HepG2 (cell line): Measurements from ENCODE around the gene PPP4C. TPM values are rescaled to one million over a fixed set of nuclear protein-coding genes. Genes with fewer than 3 reads are reported as not detected.

Experiments used
- ATAC-seq: fragments of 200-7000 bp; cut with Tn5 transposase; 3 replicates; pipeline ENCODE4 v1.9.1; 2020; ENCODE audit warnings: mild to moderate bottlenecking, moderate library complexity
- BruUV-seq: library from RNA; stranded (reverse); fragments of 400-500 nt; replicated peaks from 2 replicates; lab custom pipeline; 2021; lab: Mats Ljungman, UMichigan
- CTCF ChIA-PET: fragments of 300-600 bp; formaldehyde crosslinking; extraction: SDS; loops from one replicate; lab custom pipeline; 2021; ENCODE audit warnings: low total read pairs, inconsistent platforms, low intra/inter-chr PET ratio; lab: Yijun Ruan, JAX
- POLR2A ChIA-PET: fragments of 350-600 bp; sonication (Branson Sonifier 250); formaldehyde crosslinking; loops from one replicate; lab custom pipeline; 2020; ENCODE audit warnings: antibody characterized with exemption, inconsistent platforms; lab: Yijun Ruan, JAX
- DNase-seq: peaks from one replicate; pipeline ENCODE4 v3.0.0-alpha.2; 2015; ENCODE audit warnings: low spot score
- FAIRE-seq: peaks from 3 replicates; lab custom pipeline; 2011; peaks lifted over from hg19 to GRCh38; lab: Jason Lieb, UNC
- H2AFZ ChIP-seq: one replicate; pipeline ENCODE4 v1.6.1; 2011; ENCODE audit warnings: low read length, inconsistent platforms
- H3K27ac ChIP-seq: fragments of 300-600 bp; 3 replicates; pipeline ENCODE4 v1.8.0; 2011; ENCODE audit warnings: mixed run types, mild to moderate bottlenecking, mixed read lengths, low read length, inconsistent platforms; ENCODE audit not compliant: insufficient read depth; ENCODE audit errors: extremely low read length
- H3K27me3 ChIP-seq, 2 experiments: fragments of 200-600 bp in 1 of 2; 2 replicates in 1 of 2; 3 replicates in 1 of 2; pipeline versions ENCODE4 v1.6.0 to v1.8.0; 2011; ENCODE audit warnings: low read length in 2 of 2, mild to moderate bottlenecking in 2 of 2, moderate library complexity in 2 of 2, inconsistent platforms in 1 of 2; ENCODE audit not compliant: insufficient read depth in 2 of 2, control insufficient read depth in 1 of 2
- H3K36me3 ChIP-seq, 2 experiments: fragments of 200-600 bp in 1 of 2; replicated peaks in 1 of 2; 2 replicates in 1 of 2; 3 replicates in 1 of 2; pipeline versions ENCODE4 v1.5.1 to v1.8.0; 2011; ENCODE audit warnings: low read length in 2 of 2, inconsistent platforms in 1 of 2; ENCODE audit not compliant: insufficient read depth in 2 of 2, control insufficient read depth in 1 of 2
- H3K4me1 ChIP-seq: 2 replicates; pipeline ENCODE4 v1.5.1; 2012; ENCODE audit warnings: low read length, inconsistent platforms; ENCODE audit not compliant: insufficient read depth
- H3K4me2 ChIP-seq: 2 replicates; pipeline ENCODE4 v1.6.0; 2011; ENCODE audit warnings: low read depth, low read length, inconsistent platforms
- H3K4me3 ChIP-seq, 3 experiments: fragments of 200-600 bp in 1 of 3; sonication (generic), shearing (Covaris generic) in 1 of 3; replicated peaks in 1 of 3; 2 replicates each; pipeline ENCODE4 v1.5.1; 2011 to 2016; ENCODE audit warnings: low read length in 3 of 3, inconsistent platforms in 2 of 3, low read depth in 2 of 3, mild to moderate bottlenecking in 2 of 3, control low read depth in 1 of 3, mixed read lengths in 1 of 3; ENCODE audit not compliant: insufficient read depth in 1 of 3
- H3K79me2 ChIP-seq: one replicate; pipeline ENCODE4 v1.6.1; 2011; ENCODE audit warnings: low read length, inconsistent platforms; ENCODE audit not compliant: insufficient read depth
- H3K9ac ChIP-seq: 2 replicates; pipeline ENCODE4 v1.6.0; 2011; ENCODE audit warnings: mild to moderate bottlenecking, low read depth, low read length, inconsistent platforms; ENCODE audit not compliant: insufficient read depth
- H3K9me3 ChIP-seq: 2 replicates; pipeline ENCODE4 v1.5.1; 2012; ENCODE audit warnings: mild to moderate bottlenecking, low read length
- H4K20me1 ChIP-seq: 2 replicates; pipeline ENCODE4 v1.6.0; 2011; ENCODE audit warnings: inconsistent platforms, mild to moderate bottlenecking, low read length, moderate library complexity; ENCODE audit not compliant: insufficient read depth
- BORCS8-MEF2B ChIP-seq: sonication (generic); formaldehyde crosslinking; IDR thresholded peaks from 2 replicates; pipeline ENCODE4 v1.8.0; 2022; ENCODE audit warnings: mild to moderate bottlenecking, missing genetic modification reagents
- ERF ChIP-seq: IDR thresholded peaks from 2 replicates; pipeline ENCODE4 v1.6.1; 2018; ENCODE audit warnings: missing biosample characterization, missing genetic modification reagents
- GATAD2A ChIP-seq: IDR thresholded peaks from 2 replicates; pipeline ENCODE4 v1.6.1; 2016
- MEF2D ChIP-seq: sonication (generic); formaldehyde crosslinking; IDR thresholded peaks from 2 replicates; pipeline ENCODE4 v1.5.1; 2020; ENCODE audit warnings: mild to moderate bottlenecking, missing genetic modification reagents
- MXD3 ChIP-seq: IDR thresholded peaks from 2 replicates; pipeline ENCODE4 v1.6.1; 2016; ENCODE audit warnings: mild to moderate bottlenecking, missing biosample characterization, missing genetic modification reagents
- NR2F2 ChIP-seq: IDR thresholded peaks from 2 replicates; pipeline ENCODE4 v1.6.1; 2012; ENCODE audit warnings: low read depth, inconsistent platforms, borderline replicate concordance
- SALL1 ChIP-seq: sonication (generic); formaldehyde crosslinking; IDR thresholded peaks from 2 replicates; pipeline ENCODE4 v1.8.0; 2022; ENCODE audit warnings: mild to moderate bottlenecking, missing genetic modification reagents
- SKI ChIP-seq: fragments of 450-650 bp; IDR thresholded peaks from one replicate; pipeline ENCODE4 v1.6.1; 2018; ENCODE audit warnings: mild to moderate bottlenecking; ENCODE audit not compliant: partially characterized antibody
- TOE1 ChIP-seq: sonication (generic); formaldehyde crosslinking; IDR thresholded peaks from 2 replicates; pipeline ENCODE4 v1.4.0; 2020; ENCODE audit warnings: mild to moderate bottlenecking, missing genetic modification reagents
- TSC22D2 ChIP-seq: sonication (generic); formaldehyde crosslinking; IDR thresholded peaks from 2 replicates; pipeline ENCODE4 v1.5.1; 2020; ENCODE audit warnings: missing genetic modification reagents, mild to moderate bottlenecking, borderline replicate concordance
- ZNF12 ChIP-seq: sonication (generic); formaldehyde crosslinking; IDR thresholded peaks from 2 replicates; pipeline ENCODE4 v1.5.0; 2020; ENCODE audit warnings: missing genetic modification reagents
- ZNF205 ChIP-seq: IDR thresholded peaks from 2 replicates; pipeline ENCODE4 v1.6.1; 2018; ENCODE audit warnings: missing biosample characterization, missing genetic modification reagents
- ZNF235 ChIP-seq: sonication (generic); formaldehyde crosslinking; IDR thresholded peaks from 2 replicates; pipeline ENCODE4 v1.8.1; 2023; ENCODE audit warnings: mild to moderate bottlenecking, missing genetic modification reagents, borderline replicate concordance
- ZNF331 ChIP-seq: sonication (generic); formaldehyde crosslinking; IDR thresholded peaks from 2 replicates; pipeline ENCODE4 v1.4.0; 2020; ENCODE audit warnings: missing genetic modification reagents
- ZNF441 ChIP-seq: sonication (generic); formaldehyde crosslinking; IDR thresholded peaks from 2 replicates; pipeline ENCODE4 v1.7.0; 2021; ENCODE audit warnings: missing genetic modification reagents, borderline replicate concordance
- ZNF784 ChIP-seq: sonication (generic); formaldehyde crosslinking; IDR thresholded peaks from 2 replicates; pipeline ENCODE4 v1.5.1; 2020; ENCODE audit warnings: missing genetic modification reagents, mild to moderate bottlenecking, borderline replicate concordance
- ZNF879 ChIP-seq: sonication (generic); formaldehyde crosslinking; IDR thresholded peaks from 2 replicates; pipeline ENCODE4 v1.8.1; 2023; ENCODE audit warnings: missing genetic modification reagents
- WGBS: methylation state at CpG from one replicate; pipeline ENCODE4 v1.1.6; 2017; ENCODE audit warnings: low lambda C conversion rate; 5-methylcytosine and 5-hydroxymethylcytosine counted together
- in situ Hi-C: cut with HindIII; loops from 2 replicates; pipeline ENCODE4 v1.10.0; 2017; ENCODE audit warnings: low pct_unique_long_range_greater_than_20kb; ENCODE audit not compliant: extremely low pct_ligation_motif_present
- intact Hi-C: fragments of 100-400 bp; cut with micrococcal nuclease; formaldehyde crosslinking; loops from one replicate; pipeline ENCODE4 v1.10.0; 2022; ENCODE audit not compliant: unreplicated experiment
- polyA plus RNA-seq, 8 experiments: library from polyadenylated mRNA; depleted of rRNA in 3 of 8; stranded (reverse) in 7 of 8; unstranded in 1 of 8; fragments of >200 nt; fragmentation: Illumina TruSeq in 4 of 8; extraction: Trizol in 4 of 8; gene quantifications; 2 replicates each; pipeline versions ENCODE4 v1.2.1 to v1.2.3, GENCODE V29; 2011 to 2016; ENCODE audit warnings: low read depth in 4 of 8, missing spikeins in 1 of 8, mixed read lengths in 1 of 8; ENCODE audit not compliant: insufficient read depth in 1 of 8
- total RNA-seq, 5 experiments: library from RNA; depleted of rRNA; stranded (reverse); fragments of >200 nt; fragmentation: Illumina TruSeq; extraction: Trizol; gene quantifications; 2 replicates each; pipeline ENCODE4 v1.2.3, GENCODE V29; 2016; ENCODE audit warnings: low read depth in 1 of 5
- TF ChIP-seq, protein P1 (sequence below): sonication (generic); formaldehyde crosslinking; IDR thresholded peaks from 2 replicates; pipeline ENCODE4 v1.5.1; 2020; ENCODE audit warnings: mild to moderate bottlenecking, missing genetic modification reagents, moderate library complexity
- TF ChIP-seq, protein P2 (sequence below): IDR thresholded peaks from 2 replicates; pipeline ENCODE4 v1.6.1; 2018; ENCODE audit warnings: missing genetic modification reagents

The PPP4C gene
- total and polyA plus RNA-seq, 2 of the 13 experiments (the other 11 are each of a cell fraction or from before 2014, with no cell fraction given), result 176 to 220 TPM

- H3K79me2 ChIP-seq, result no peaks in the 10 kb centered on the region
- intact Hi-C loops, result no loop called here
- no peaks in the 10 kb centered on the region for H3K36me3 ChIP-seq
- CTCF ChIA-PET, result no interaction called here
- H4K20me1 ChIP-seq, result no peaks in the 10 kb centered on the region; the same call in 1 of the 2 replicates
- H3K4me2 ChIP-seq, result no peak overlapping the region
- FAIRE-seq (no peak), ATAC-seq (peak; percentile 36), DNase-seq (no peak)
- H3K27me3 ChIP-seq, result peaks cover 36 to 81% of the 10 kb centered on the region in 2 experiments
- H3K4me1 ChIP-seq, result peaks cover 23% of the 10 kb centered on the region
- no peak overlapping the region for H3K4me3 ChIP-seq
- no peak overlapping the region for H2AFZ ChIP-seq
- in situ Hi-C loops, result no loop called here
- no TSS peak for BruUV-seq
- no peak overlapping the region for H3K27ac ChIP-seq
- no peaks in the 10 kb centered on the region for H3K9me3 ChIP-seq
- no peak overlapping the region for H3K9ac ChIP-seq
- 16% methylated on average over 15 of the region's 18 CpGs for WGBS
- POLR2A ChIA-PET, result no interaction called here
- TF ChIP-seq, protein P1, sequence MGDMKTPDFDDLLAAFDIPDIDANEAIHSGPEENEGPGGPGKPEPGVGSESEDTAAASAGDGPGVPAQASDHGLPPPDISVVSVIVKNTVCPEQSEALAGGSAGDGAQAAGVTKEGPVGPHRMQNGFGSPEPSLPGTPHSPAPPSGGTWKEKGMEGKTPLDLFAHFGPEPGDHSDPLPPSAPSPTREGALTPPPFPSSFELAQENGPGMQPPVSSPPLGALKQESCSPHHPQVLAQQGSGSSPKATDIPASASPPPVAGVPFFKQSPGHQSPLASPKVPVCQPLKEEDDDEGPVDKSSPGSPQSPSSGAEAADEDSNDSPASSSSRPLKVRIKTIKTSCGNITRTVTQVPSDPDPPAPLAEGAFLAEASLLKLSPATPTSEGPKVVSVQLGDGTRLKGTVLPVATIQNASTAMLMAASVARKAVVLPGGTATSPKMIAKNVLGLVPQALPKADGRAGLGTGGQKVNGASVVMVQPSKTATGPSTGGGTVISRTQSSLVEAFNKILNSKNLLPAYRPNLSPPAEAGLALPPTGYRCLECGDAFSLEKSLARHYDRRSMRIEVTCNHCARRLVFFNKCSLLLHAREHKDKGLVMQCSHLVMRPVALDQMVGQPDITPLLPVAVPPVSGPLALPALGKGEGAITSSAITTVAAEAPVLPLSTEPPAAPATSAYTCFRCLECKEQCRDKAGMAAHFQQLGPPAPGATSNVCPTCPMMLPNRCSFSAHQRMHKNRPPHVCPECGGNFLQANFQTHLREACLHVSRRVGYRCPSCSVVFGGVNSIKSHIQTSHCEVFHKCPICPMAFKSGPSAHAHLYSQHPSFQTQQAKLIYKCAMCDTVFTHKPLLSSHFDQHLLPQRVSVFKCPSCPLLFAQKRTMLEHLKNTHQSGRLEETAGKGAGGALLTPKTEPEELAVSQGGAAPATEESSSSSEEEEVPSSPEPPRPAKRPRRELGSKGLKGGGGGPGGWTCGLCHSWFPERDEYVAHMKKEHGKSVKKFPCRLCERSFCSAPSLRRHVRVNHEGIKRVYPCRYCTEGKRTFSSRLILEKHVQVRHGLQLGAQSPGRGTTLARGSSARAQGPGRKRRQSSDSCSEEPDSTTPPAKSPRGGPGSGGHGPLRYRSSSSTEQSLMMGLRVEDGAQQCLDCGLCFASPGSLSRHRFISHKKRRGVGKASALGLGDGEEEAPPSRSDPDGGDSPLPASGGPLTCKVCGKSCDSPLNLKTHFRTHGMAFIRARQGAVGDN (CRISPR knock-in tag), result peak; percentile 31; the same call in 1 of the 2 replicates
- TF ChIP-seq NR2F2 (no peak), ERF (CRISPR knock-in tag) (peak; percentile 55; the same call in 1 of the 2 replicates), ZNF784 (CRISPR knock-in tag) (no peak), ZNF12 (CRISPR knock-in tag) (no peak), ZNF205 (CRISPR knock-in tag) (0 out of 2 replicates have a peak, but pooled peaks have one; percentile 41), TOE1 (CRISPR knock-in tag) (no peak), ZNF879 (CRISPR knock-in tag) (0 out of 2 replicates have a peak, but pooled peaks have one; percentile 42), ZNF331 (CRISPR knock-in tag) (peak; percentile 69; the same call in 1 of the 2 replicates), TSC22D2 (CRISPR knock-in tag) (peak; percentile 51; the same call in 1 of the 2 replicates), ZNF441 (CRISPR knock-in tag) (no peak), SKI (no peak), MXD3 (peak; percentile 69; the same call in 1 of the 2 replicates), GATAD2A (CRISPR knock-in tag) (0 out of 2 replicates have a peak, but pooled peaks have one; percentile 20), MEF2D (no peak; the same call in 1 of the 2 replicates), ZNF235 (CRISPR knock-in tag) (no peak), BORCS8-MEF2B (CRISPR knock-in tag) (0 out of 2 replicates have a peak, but pooled peaks have one; percentile 47), SALL1 (CRISPR knock-in tag) (peak; percentile 67)
- TF ChIP-seq, protein P2, sequence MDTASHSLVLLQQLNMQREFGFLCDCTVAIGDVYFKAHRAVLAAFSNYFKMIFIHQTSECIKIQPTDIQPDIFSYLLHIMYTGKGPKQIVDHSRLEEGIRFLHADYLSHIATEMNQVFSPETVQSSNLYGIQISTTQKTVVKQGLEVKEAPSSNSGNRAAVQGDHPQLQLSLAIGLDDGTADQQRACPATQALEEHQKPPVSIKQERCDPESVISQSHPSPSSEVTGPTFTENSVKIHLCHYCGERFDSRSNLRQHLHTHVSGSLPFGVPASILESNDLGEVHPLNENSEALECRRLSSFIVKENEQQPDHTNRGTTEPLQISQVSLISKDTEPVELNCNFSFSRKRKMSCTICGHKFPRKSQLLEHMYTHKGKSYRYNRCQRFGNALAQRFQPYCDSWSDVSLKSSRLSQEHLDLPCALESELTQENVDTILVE (CRISPR knock-in tag), result 0 out of 2 replicates have a peak, but pooled peaks have one; percentile 29
These were observed 47.2 kb upstream of the PPP4C start for GRCh38 chr16:30028438-30029076.
